DMS114 treated with DMSO at 0.1 percent for 48 hours (cell line): ENCODE results near the gene DCAF8.
A peak's percentile ranks its signal among the peaks of the same experiment; 100 is the strongest.

Source experiments
- DNase-seq: peaks from one replicate; lab custom pipeline; 2025; ENCODE audit not compliant: unreplicated experiment; lab: John Stamatoyannopoulos, UW

The DCAF8 gene

GRCh38 chr1:160227561-160227960, 34.8 kb downstream of the DCAF8 start:
- no peak for DNase-seq

- no peak for DNase-seq
These were observed 35.3 kb downstream of the DCAF8 start for GRCh38 chr1:160227034-160227433.

GRCh38 chr1:160226623-160227022, 35.7 kb downstream of the DCAF8 start:
- DNase-seq = no peak

- DNase-seq = no peak
These were observed 37.0 kb downstream of the DCAF8 start for GRCh38 chr1:160225345-160225744.

GRCh38 chr1:160224606-160225005, 37.7 kb downstream of the DCAF8 start:
- DNase-seq = no peak

- no peak for DNase-seq
These were observed 39.8 kb downstream of the DCAF8 start for GRCh38 chr1:160222546-160222945.

- DNase-seq = no peak
These were observed 41.3 kb downstream of the DCAF8 start for GRCh38 chr1:160221089-160221488.

- no peak for DNase-seq
These were observed 42.0 kb downstream of the DCAF8 start for GRCh38 chr1:160220301-160220700.

GRCh38 chr1:160219062-160219929, 43.1 kb downstream of the DCAF8 start:
- peak; percentile 63 for DNase-seq

GRCh38 chr1:160217481-160218051, 44.8 kb downstream of the DCAF8 start:
- DNase-seq = no peak

GRCh38 chr1:160216301-160216700, 46.0 kb downstream of the DCAF8 start:
- no peak for DNase-seq

GRCh38 chr1:160214481-160215140, 47.7 kb downstream of the DCAF8 start:
- no peak for DNase-seq

- no peak for DNase-seq
These were observed 51.1 kb downstream of the DCAF8 start for GRCh38 chr1:160211046-160211790.

- no peak for DNase-seq
These were observed 51.8 kb downstream of the DCAF8 start for GRCh38 chr1:160210561-160210960.

GRCh38 chr1:160209321-160210046, 52.9 kb downstream of the DCAF8 start:
- no peak for DNase-seq

- DNase-seq = no peak
These were observed 53.6 kb downstream of the DCAF8 start for GRCh38 chr1:160208557-160209320.

GRCh38 chr1:160207771-160208556, 54.4 kb downstream of the DCAF8 start:
- no peak for DNase-seq

GRCh38 chr1:160207118-160207650, 55.2 kb downstream of the DCAF8 start:
- DNase-seq = no peak
